Medulla oblongata (tissue), 1 donor: Measurements from ENCODE around the gene PLXNA2.

ENCODE experiments used
- DNase-seq: peaks from one replicate; pipeline ENCODE4 v3.0.0-alpha.2; 2015; ENCODE audit errors: extremely low spot score

PLXNA2 gene

DNA sequence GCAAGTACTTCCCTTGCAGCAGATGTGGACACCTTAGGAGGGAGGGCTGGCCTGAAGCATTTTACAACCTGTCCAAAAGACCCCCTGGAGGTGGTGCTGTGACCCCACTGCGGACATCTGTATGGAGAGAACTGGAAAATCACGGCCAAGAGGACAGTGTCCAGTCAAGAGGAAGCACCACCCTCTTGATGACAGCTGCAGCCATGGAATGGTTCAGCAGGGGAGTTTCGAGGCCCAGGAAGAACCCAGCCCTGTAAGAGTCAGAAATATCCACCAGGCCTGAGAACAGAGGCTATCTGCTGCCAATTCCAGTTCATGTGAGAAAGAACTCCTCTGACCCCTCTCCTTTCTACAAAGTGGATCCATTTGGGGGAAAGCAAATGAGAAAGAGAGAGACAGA lies 126.8 kb downstream of the PLXNA2 start:
- DNase-seq: no peak

DNA sequence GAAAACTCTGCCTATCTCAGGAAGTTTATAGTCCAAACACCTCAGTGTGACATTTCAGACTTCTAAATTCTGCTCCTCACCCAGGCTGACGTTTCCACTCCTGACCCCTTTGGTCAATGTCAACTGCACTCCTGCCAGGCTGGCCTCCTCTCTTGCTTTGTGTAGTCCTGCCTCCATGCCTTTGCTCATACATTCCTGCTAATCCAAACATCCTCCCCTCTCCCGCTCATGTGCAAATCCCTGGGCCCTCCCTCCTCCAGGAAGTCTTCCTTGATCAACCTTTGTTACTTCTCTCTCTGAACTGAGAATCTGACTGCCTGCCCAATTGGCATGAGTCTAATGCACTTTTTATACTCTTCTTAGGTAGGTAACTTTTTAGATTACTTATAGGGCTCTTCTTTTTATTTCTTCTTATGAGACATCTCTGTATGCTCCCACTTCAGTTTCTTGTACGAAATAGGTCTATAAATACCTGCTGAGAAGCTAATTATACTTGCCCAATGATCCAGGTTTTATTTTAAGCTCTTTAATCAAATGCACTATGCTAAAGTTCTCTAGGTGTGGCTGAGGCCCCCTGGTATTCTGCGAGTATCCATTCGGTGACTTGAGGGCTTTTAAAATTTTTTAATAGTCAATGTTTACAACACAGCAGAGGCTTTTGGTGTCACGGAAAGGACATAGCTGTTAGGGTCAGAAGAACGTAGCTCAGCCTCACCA lies 128.1 kb downstream of the PLXNA2 start:
- no peak for DNase-seq

DNA sequence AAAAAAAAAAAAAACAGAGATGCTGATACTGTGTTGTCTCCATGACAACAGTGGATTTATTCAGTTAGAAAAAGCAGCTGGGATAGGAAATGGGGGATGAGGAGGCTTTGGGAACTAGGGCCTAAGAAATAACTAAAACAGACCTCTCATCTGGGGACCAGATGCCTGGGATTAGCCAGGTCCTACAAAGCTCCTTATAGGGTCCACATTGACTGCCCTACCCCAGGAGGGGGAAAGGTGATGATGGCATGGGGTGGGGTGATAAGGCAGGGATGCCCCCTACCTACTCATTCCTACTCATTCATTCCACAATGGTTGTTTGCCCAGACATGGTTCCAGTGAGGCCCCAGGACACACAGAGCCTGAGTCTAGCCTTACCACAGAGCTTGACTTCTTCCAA lies 131.2 kb downstream of the PLXNA2 start:
- DNase-seq: no peak

DNA sequence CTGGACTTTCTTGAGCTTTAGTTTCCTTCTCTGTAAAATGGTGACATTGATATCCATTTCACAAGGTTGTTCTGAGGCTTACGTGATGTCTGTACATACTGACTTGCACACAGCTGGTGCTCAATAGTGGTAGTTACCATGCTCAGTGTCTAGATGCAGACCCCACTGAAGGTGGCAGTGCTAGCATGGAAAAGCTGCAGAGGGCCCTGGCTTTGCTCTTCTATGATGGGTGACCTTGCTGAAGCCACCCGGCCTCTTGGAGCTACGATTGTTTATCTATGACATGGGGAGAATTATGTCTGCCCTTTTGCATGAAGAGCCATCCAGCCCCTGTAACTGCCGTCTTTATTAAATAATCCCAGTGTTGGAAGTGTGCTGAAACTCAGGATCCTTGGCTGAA lies 131.8 kb downstream of the PLXNA2 start:
- no peak for DNase-seq

DNA sequence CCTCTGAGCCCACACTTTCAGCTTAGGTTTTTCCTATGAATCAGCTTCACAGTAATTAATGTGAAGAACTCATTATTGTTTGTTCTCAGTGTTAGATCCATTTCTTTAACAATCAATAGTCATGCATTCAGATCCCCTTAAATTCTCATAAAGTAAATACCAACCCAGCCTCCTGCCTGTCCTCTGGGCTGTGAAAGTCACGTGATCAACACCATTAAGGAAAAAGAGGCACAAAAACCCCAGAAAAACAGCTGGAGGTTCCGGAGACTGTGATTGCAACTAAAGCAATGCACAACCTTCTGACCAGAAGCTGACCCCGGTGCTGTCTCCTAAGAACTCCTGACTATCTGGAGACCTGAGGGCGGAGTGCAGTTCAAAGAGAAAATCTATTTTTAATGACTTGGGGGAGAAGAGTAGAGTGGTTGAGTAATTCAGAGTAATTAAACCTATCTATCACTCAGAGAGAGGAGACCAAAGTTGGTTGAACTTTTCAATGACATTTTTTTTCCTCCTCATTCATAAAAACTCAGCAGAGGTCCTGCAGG lies 132.5 kb downstream of the PLXNA2 start:
- no peak for DNase-seq

DNA sequence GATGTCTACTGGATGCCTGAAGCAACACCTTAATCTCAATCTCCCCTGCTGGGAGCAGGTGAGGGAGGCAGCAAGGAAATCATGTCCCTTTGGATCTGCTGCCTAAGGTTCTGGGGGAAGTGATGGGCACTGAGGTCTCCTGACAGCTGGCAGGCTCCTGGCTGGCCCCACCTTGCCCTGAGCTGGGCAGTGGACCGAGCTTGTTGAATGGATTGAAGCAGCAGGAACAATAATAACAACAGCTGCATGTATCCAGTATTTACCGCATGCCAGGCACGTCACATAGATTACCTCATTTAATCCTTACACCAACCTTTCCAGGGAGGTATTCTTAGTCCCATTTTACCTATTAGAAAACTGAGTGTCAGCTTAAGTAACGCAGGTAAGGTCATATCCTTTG lies 133.9 kb downstream of the PLXNA2 start:
- DNase-seq: no peak

DNA sequence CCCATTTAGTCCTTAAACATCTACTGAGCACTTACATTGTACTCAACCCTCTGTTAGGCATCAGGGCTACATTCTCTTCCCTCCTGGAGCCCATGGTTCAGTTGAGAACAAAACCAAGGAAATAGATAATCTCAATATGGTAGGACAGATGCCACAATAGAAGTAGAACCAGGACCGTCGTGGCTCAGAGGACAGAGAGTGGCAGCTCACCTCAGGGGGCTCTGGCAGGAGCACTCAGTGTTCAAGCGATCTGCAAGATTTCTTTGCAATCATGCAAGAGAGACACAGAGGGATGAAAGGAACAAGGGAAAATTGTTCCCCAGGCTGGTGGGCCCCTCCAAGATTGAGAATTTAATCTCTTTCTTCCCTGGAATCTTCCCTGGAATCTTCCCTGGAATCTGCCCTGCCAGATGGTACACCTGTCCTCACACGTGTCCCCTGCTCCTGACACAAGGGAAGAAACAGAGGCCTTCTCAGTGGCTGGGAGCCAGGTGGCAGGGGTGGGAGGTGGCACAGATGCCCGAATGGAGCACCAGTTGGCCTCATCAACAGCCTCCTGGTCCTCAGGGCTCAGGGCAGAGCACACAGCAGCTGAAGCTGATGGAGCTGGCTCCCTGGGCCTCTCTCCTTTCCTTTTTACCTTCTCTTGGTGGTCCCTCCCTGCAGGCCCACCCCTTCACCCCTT lies 135.4 kb downstream of the PLXNA2 start:
- no peak for DNase-seq

DNA sequence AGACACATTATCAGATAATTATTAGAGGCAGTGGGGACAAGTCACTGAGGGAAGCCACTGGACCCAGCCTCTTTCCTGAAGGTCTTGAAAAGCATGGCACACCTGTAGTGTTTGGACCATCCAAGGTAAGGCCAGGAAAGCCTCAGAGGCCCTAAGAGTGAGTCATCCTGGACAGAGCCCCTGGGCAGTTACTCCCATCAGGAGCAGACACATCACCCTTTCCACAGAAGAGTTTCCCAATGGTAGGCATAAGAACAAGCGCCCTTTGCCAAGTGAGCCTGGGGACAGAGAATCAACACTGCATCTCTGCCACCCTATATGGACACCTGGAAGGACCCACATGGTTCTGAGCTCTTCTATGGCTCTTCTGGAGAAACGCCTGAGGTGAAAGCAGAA lies 136.0 kb downstream of the PLXNA2 start:
- no peak for DNase-seq

DNA sequence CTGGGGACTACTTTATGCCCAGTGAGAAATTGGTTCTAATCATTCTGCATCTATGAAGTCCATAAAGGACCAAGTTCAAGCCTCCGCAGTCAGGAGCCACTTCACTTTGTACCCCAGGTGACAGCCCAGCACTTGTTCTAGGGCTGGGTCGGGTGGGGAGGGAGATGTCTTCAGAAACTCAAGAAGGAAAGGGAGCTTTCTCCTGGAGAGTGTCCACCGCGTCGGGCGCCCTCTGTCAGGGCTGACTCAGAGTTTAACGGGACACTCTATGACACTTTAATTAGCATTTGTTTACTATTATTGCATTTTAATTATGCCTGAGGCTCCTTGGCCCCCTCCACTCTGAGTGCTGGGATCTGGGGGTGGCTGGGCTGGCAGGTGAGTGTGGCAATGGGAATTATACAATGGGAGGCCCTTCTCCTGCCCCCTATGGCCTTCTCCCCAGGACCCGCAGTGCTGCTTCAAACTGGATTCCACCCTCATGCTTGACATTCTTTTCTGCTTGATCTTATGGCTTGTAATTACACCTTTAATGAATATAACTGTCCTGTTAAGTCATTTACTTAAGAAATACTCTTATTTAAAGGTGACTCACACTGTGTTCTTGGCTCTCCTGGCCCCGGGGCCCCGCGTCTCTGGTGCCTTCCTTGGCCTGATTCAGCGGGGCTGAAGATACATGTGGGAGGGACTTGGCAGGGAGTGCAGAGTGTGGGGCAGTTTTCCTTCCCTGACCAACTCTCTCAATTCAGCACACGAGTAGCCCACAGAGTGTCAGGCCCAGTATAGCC lies 136.6 kb downstream of the PLXNA2 start:
- no peak for DNase-seq

DNA sequence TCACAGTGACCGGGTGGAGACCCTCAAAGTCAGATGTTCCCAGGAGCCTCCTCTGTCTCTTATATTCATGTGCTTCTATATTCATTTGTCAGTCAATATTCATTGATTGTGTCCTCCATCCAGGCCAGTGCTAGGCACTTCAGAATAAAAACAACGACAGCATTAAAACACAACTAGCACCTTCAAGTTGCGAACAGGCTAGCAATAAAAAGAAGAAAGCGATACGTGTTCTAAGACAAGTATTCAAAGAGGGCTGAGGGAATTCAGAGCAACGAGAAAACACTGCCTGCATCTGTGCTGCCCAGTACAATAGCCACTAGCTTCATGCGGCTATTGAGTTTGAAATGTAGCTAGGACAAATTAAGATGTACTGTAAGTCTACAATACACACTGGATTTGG lies 138.0 kb downstream of the PLXNA2 start:
- DNase-seq: peak; percentile 61

DNA sequence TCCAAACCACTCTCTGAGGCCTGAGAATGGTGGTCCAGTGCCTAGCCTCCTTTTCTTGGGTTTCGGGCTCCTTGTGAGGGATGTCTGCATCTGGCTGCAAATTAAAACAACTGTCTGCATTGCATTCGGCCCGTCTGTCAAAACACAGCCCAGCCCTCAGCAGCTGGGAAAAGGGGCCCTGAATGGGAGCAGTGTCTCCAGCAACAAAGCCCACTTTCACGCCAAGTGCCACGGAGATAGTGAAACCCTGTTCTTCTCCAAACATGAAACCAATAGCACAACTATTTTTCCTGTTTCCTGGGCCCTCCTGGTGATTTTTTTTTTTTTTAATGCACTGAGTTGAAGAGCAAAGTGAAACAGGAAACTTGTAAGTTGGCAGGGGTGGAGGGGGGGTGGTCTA lies 138.4 kb downstream of the PLXNA2 start:
- peak; percentile 91 for DNase-seq

DNA sequence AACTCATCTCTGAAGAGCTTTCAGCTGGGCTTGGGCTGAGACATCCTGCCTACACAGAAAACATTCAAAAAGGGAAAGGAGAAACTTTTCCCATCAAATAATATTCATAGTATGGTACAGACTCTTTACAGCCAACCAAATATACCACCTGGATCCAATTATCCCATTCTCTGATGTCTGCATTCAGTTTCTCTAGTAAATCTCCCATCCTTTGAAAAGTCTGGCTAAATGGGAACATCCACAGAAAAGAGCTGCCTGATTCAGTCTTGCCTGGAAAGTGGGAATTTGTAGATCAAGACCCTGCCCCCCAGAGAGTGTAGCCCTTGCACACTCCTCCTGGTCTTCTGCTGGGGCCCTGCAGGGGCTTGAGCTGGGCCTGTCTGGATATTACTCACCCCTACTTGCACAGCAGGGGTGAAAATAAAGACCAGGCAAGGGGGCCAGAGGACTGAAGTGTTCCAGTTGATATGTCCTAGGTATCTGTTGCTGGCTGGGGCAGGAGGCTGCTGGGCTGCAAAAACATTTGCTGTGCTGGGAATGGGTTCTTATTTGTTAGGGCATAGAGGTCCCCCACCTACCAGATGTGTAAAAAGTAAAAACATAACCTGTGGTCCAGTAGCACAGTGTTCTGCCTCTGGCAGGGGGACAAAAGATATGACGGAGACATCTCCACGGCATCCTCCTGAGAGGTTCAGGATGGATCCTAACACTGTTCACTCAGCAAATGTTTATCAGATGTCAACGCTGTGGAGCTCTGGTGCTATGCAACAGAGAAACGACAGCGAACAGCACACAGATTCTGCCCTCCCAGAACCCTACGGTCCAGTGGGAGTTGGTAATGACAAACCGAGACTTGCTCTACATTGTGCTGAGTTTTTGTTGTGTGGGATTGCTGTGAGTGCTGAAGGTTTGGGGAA lies 140.3 kb downstream of the PLXNA2 start:
- DNase-seq: no peak

DNA sequence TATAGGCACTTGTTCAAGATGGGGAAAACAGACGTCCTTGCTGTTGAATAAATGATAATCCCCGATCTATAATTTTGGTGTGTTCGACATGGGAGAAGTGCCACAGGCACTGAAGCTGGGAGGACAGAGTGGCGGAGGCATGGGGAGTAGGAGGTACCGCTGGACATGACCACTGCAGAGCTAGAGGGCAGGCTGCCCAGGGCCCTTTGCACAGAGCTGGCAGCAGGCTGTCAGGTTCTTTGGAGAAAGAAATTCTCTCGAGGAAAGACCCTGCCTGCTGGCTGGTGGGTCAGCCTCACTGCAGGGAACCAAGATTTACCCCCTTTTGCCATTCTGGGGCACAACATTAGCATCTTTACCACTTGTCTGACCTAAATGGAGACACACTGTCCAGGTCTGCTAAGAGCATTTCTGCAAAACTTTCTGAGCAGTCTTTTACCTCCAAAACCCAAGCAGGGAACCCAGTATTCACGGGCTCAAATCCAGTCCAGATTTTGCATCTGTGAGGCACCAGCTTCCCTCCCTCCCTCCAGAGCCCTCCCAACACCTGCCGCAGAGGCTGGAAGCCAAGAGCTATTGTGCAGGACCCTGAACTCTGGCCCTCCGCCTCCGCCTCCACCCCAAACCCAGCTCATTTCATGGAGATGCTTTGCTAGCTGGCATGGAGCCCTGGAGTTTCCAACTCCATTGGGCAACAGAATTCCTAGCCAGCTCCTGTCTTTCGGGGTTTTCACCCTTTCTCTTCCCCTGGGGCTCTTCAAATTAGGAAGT lies 142.3 kb downstream of the PLXNA2 start:
- no peak for DNase-seq

DNA sequence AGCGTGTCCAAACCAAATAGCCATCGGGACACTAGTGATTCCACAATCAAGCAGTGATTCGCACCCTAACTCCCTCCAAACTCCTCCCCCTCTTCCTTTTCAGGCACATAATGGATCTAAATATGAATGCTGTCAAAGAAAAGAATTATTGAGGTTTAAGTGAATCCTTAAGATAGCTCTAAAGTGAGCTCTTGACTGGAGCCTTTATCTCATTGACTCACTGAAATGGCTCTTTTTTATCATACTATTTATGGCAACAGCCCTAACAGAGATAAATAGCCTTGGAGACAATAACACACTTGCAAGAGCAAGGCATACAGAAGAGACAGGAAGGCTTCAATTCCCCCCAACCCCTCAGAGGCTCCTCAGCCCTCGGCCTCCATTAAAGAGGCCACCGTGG lies 143.3 kb downstream of the PLXNA2 start:
- DNase-seq: no peak

DNA sequence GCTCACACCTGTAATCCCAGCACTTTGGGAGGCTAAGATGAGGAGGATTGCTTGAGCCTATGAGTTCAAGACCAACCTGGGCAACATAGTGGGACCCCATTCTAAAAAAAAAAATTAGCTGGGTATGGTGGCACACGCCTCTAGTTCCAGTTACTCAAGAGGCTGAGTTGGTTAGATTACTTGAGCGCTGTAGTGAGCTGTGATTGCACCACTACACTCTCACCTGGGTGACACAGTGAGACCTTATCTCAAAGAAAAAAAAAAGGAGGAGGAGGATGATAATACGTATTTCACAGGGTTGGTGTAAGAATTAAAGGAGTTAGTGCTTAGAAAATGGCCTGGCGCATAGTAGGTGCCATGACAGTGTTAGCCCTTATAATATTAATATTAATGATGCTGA lies 144.1 kb downstream of the PLXNA2 start:
- DNase-seq: no peak

DNA sequence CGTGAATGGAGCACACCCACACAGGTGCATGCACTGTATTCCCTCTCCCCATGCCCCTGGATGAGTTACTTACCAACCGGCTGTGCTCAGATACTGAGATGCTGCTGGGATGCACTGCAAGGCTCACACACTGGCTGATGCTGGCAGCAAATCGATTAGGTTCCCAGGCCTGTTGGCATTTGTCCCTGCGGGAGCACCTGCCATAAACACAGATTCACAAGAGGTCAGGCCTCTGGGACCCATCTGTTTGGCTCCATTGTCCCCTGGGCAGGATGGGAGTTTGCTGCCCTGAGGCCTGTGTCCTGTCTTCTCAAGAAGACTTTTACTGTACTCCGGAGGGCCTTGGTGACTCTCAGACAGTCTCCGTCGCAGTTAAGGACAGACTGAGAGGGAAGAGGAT lies 145.4 kb downstream of the PLXNA2 start:
- DNase-seq: no peak

DNA sequence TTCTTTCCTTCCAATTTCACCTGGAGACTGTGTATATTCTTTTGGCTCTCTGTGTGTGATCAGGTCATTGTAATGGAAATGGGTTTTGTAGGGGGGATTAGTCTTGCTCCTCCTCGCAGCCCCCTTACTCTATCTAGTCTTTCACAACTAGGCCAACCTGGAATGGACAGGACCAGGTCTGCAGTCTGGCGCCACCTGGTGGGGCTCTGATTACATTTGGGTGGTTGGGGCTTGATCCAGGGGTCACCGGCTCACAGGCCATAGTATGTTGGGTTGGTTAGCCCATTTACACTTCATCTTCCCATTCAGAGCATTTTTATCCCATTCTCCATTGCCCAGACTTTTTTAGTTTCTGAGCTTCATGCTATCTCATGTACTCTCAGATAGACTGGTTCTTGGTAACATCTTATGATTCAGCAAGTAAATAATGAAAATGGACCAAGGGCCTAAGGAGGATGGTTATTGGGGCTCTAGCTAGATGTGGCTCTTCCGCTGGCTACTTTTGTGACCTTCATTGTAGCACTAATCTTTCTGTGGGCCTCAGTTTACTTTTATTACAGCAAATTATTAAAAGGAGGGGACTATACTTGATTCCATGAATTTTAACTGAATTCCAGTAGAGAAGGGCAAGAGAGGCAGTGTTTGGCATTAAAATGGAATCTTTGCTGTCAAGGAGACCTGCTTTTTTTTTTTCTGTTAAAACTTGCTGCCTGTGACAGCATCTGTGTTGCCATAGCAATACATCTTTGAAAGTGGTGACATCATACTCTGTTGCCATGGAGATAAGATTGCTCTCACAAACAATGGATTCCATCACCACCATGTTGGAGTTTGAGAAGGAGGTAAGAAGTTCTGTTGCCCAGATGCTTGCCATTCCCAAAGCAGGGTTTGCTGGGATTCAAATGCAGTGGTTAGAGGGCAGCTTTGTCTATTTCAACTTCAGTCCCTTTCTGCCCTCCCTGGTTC lies 150.1 kb downstream of the PLXNA2 start:
- peak; percentile 69 for DNase-seq

DNA sequence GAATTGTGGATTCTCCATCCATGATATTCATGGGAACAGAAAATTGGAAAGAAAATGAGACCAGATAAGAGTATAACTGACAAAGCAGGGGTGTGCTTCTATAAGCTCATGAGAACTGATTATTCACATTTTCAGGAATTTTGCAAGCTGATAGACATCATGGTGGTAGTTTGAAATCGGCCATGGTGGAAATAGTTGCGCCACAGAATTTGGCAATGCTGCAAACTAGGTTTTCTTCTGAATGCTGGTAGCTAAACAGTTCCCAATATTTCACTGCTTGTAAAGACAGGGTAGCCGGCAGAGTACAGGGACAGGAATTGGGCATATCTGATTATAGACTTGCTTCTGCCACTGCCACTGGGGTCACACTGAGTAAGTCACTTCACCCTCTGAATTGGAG lies 151.1 kb downstream of the PLXNA2 start:
- no peak for DNase-seq
